SU-DHL-6 (cell line): ENCODE results near the gene TMEM109.

Source experiments
- H2AFZ ChIP-seq: fragments of 200-600 bp; sonication (generic); 2 replicates; pipeline ENCODE4 v1.6.1; 2014; ENCODE audit warnings: low read depth, mild to moderate bottlenecking, moderate library complexity, mixed read lengths, antibody characterized with exemption, low read length; ENCODE audit not compliant: severe bottlenecking
- H3F3A ChIP-seq: fragments of 200-600 bp; shearing (Covaris generic); 2 replicates; pipeline ENCODE4 v1.6.0; 2016; ENCODE audit warnings: antibody characterized with exemption, mild to moderate bottlenecking; ENCODE audit not compliant: insufficient read depth
- H3K27ac ChIP-seq: fragments of 200-600 bp; sonication (generic); 2 replicates; pipeline ENCODE4 v1.5.1; 2016; ENCODE audit warnings: low read depth, mild to moderate bottlenecking, low read length, moderate library complexity, mixed read lengths
- H3K27me3 ChIP-seq: fragments of 200-600 bp; sonication (generic), shearing (Covaris generic); 2 replicates; pipeline ENCODE4 v1.6.0; 2014; ENCODE audit warnings: mild to moderate bottlenecking, low read length
- H3K36me3 ChIP-seq: fragments of 200-600 bp; sonication (generic); 2 replicates; pipeline ENCODE4 v1.6.1; 2014; ENCODE audit warnings: mild to moderate bottlenecking, low read length, mixed read lengths
- H3K4me2 ChIP-seq: fragments of 300-600, 200-600 bp; shearing (Covaris generic), sonication (generic); 2 replicates; pipeline ENCODE4 v1.6.0; 2014; ENCODE audit warnings: low read length, low read depth, mild to moderate bottlenecking; ENCODE audit not compliant: poor library complexity, severe bottlenecking
- H3K4me3 ChIP-seq: fragments of 200-600 bp; sonication (generic); 2 replicates; pipeline ENCODE4 v1.5.1; 2014; ENCODE audit warnings: antibody characterized with exemption, low read length, mild to moderate bottlenecking, mixed read lengths; ENCODE audit not compliant: insufficient read depth, poor library complexity, severe bottlenecking
- H3K79me2 ChIP-seq: fragments of 200-600 bp; sonication (generic); 2 replicates; pipeline ENCODE4 v1.6.1; 2014; ENCODE audit warnings: mild to moderate bottlenecking, low read length, moderate library complexity; ENCODE audit not compliant: insufficient read depth
- H3K9ac ChIP-seq: fragments of 200-600 bp; sonication (generic); 2 replicates; pipeline ENCODE4 v1.7.0; 2014; ENCODE audit warnings: mild to moderate bottlenecking, low read length
- H3K9me2 ChIP-seq: fragments of 200-600 bp; sonication (generic); replicated peaks from 2 replicates; pipeline ENCODE4 v1.6.1; 2014; ENCODE audit warnings: low read length; ENCODE audit not compliant: insufficient read depth
- H3K9me3 ChIP-seq: fragments of 200-600 bp; sonication (generic); 2 replicates; pipeline ENCODE4 v1.6.1; 2014; ENCODE audit warnings: low read length, mixed read lengths; ENCODE audit not compliant: insufficient read depth
- H4K20me1 ChIP-seq: fragments of 200-600 bp; sonication (generic); 2 replicates; pipeline ENCODE4 v1.6.1; 2014; ENCODE audit warnings: low read depth, mild to moderate bottlenecking, antibody characterized with exemption, low read length, moderate library complexity, mixed read lengths
- EZH2phosphoT487 ChIP-seq: fragments of 200-600 bp; sonication (generic), shearing (Covaris generic); conservative IDR thresholded peaks from 2 replicates; pipeline ENCODE4 v1.6.1; 2018; ENCODE audit warnings: mild to moderate bottlenecking, antibody characterized with exemption, low read length, moderate library complexity, mixed read lengths
- TF ChIP-seq, protein P1 (sequence below): fragments of 200-600 bp; sonication (generic); IDR thresholded peaks from one replicate; pipeline ENCODE4 v1.5.1; 2017; ENCODE audit warnings: antibody characterized with exemption, mild to moderate bottlenecking, low read length, moderate library complexity; ENCODE audit not compliant: insufficient read depth, poor library complexity, severe bottlenecking

Gene TMEM109

GRCh38 chr11:60948250-60948649, 34.3 kb downstream of the TMEM109 start:
- Histone ChIP-seq H3K4me2 (no peak overlapping the region), H3K27me3 (no peaks in the 10 kb centered on the region)

DNA sequence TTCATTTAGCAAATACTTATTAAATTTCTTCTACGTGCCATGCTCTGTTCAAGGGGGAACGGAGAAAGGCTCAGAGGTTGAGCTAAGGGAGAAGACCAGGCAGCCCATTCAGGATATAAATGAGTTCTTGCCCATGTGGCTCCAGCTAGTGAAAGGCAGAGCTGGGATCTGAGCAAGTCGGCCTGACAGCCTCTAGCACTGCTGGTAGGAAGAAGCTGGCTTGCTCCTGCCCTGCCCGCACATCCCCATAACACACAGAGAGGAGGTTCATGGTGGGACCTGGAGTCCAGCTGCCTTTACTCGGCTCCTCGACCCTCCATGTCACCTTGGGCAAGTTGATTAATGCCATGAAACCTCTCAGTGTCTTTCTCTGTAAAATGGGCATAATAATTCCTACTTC, 36.1 kb downstream of the TMEM109 start:
- Histone ChIP-seq H3K9me3 (no peaks in the 10 kb centered on the region), H3K4me2 (no peak overlapping the region), H3K79me2 (no peaks in the 10 kb centered on the region), H3K27ac (no peak overlapping the region), H3K4me3 (no peak overlapping the region), H3K9ac (no peak overlapping the region), H3K36me3 (no peaks in the 10 kb centered on the region), H3K9me2 (no peaks in the 10 kb centered on the region), H2AFZ (no peak overlapping the region), H4K20me1 (no peaks in the 10 kb centered on the region), H3K27me3 (no peaks in the 10 kb centered on the region), H3F3A (no peaks in the 10 kb centered on the region; the same call in 1 of the 2 replicates)
- TF ChIP-seq EZH2phosphoT487: no peak
- TF ChIP-seq, protein P1, sequence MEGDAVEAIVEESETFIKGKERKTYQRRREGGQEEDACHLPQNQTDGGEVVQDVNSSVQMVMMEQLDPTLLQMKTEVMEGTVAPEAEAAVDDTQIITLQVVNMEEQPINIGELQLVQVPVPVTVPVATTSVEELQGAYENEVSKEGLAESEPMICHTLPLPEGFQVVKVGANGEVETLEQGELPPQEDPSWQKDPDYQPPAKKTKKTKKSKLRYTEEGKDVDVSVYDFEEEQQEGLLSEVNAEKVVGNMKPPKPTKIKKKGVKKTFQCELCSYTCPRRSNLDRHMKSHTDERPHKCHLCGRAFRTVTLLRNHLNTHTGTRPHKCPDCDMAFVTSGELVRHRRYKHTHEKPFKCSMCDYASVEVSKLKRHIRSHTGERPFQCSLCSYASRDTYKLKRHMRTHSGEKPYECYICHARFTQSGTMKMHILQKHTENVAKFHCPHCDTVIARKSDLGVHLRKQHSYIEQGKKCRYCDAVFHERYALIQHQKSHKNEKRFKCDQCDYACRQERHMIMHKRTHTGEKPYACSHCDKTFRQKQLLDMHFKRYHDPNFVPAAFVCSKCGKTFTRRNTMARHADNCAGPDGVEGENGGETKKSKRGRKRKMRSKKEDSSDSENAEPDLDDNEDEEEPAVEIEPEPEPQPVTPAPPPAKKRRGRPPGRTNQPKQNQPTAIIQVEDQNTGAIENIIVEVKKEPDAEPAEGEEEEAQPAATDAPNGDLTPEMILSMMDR: no peak

More at GRCh38 chr11:60948250-60948649, 34.3 kb downstream of the TMEM109 start:
- no peaks in the 10 kb centered on the region for H3K79me2 ChIP-seq
- no peak overlapping the region for H2AFZ ChIP-seq
- no peaks in the 10 kb centered on the region for H4K20me1 ChIP-seq
- no peaks in the 10 kb centered on the region for H3K36me3 ChIP-seq
- no peaks in the 10 kb centered on the region for H3K9me2 ChIP-seq
- no peak overlapping the region for H3K9ac ChIP-seq
- H3K4me3 ChIP-seq: no peak overlapping the region
- H3F3A ChIP-seq: no peaks in the 10 kb centered on the region; the same call in 1 of the 2 replicates
- no peak overlapping the region for H3K27ac ChIP-seq
- no peaks in the 10 kb centered on the region for H3K9me3 ChIP-seq
- TF ChIP-seq, protein P1: no peak
- TF ChIP-seq EZH2phosphoT487: no peak

- no peak overlapping the region for H3K9ac ChIP-seq
- no peak overlapping the region for H3K4me3 ChIP-seq
- no peaks in the 10 kb centered on the region for H3K36me3 ChIP-seq
- H3K4me2 ChIP-seq: no peak overlapping the region
- H3K27me3 ChIP-seq: no peaks in the 10 kb centered on the region
- no peaks in the 10 kb centered on the region for H3K79me2 ChIP-seq
- H3K27ac ChIP-seq: no peak overlapping the region
- no peaks in the 10 kb centered on the region for H3K9me2 ChIP-seq
- no peaks in the 10 kb centered on the region for H3K9me3 ChIP-seq
- TF ChIP-seq, protein P1: no peak
- TF ChIP-seq EZH2phosphoT487: no peak
- H3F3A ChIP-seq: no peaks in the 10 kb centered on the region; the same call in 1 of the 2 replicates
- no peaks in the 10 kb centered on the region for H4K20me1 ChIP-seq
- H2AFZ ChIP-seq: no peak overlapping the region
Observed at GRCh38 chr11:60950933-60951605, 37.1 kb downstream of the TMEM109 start.
